Fibroblast of the conjunctiva (primary cell): ENCODE measurements around the gene CAVIN1.
"Not testable (repeated sequence)": the region's sequence is repeated elsewhere in the genome, so short reads cannot be mapped to it uniquely, and the experiment has no call there.

ENCODE experiments used
- DNase-seq: peaks from one replicate; pipeline ENCODE4 v3.0.0-alpha.2; 2010; ENCODE audit warnings: low read depth

CAVIN1 gene

GRCh38 chr17:42378359-42378958 lies 44.6 kb downstream of the CAVIN1 start:
- no peak for DNase-seq

GRCh38 chr17:42373896-42374295 lies 49.2 kb downstream of the CAVIN1 start:
- no peak for DNase-seq

- DNase-seq, result no peak
Measured at GRCh38 chr17:42372142-42372541, 50.9 kb downstream of the CAVIN1 start.

- DNase-seq, result not testable (repeated sequence)
Measured at GRCh38 chr17:42368797-42369561, 54.1 kb downstream of the CAVIN1 start.

GRCh38 chr17:42368310-42368709 lies 54.7 kb downstream of the CAVIN1 start:
- DNase-seq, result not testable (repeated sequence)

- DNase-seq, result not testable (repeated sequence)
Measured at GRCh38 chr17:42366176-42367023, 56.7 kb downstream of the CAVIN1 start.

- no peak for DNase-seq
Measured at GRCh38 chr17:42365136-42365535, 57.9 kb downstream of the CAVIN1 start.

- DNase-seq, result no peak
Measured at GRCh38 chr17:42363767-42364585, 59.1 kb downstream of the CAVIN1 start.

GRCh38 chr17:42363231-42363630 lies 59.8 kb downstream of the CAVIN1 start:
- no peak for DNase-seq

- DNase-seq, result no peak
Measured at GRCh38 chr17:42362245-42362961, 60.7 kb downstream of the CAVIN1 start.

GRCh38 chr17:42361781-42362186 lies 61.3 kb downstream of the CAVIN1 start:
- DNase-seq, result no peak

- not testable (repeated sequence) for DNase-seq
Measured at GRCh38 chr17:42360388-42360787, 62.7 kb downstream of the CAVIN1 start.

- DNase-seq, result no peak
Measured at GRCh38 chr17:42359133-42359532, 63.9 kb downstream of the CAVIN1 start.

- no peak for DNase-seq
Measured at GRCh38 chr17:42358434-42358833, 64.6 kb downstream of the CAVIN1 start.

GRCh38 chr17:42354956-42355843 lies 67.9 kb downstream of the CAVIN1 start:
- DNase-seq, result peak; percentile 44
